ENCODE results near the gene NDP.

The NDP gene

DNA sequence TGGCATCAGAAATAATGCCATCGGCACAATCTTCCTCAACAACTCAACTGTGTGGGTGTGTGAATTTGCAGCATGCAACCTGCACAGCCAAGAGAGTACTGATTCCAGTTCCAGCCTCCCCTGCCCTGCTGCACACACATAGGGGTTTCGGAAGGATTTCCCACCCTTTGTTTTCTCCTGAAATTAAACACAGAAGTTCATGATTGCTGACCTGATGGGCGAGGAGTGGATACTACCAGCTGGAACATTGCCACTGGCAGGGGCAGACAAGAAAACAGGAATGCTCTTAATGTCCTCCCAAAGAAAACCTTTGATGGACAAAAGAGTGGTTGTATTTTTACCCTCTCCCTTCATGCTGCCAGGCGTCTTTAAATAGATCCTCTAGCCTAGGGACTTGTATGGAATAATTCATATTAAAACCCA lies 4.8 kb downstream of the NDP start:
- ChIA-PET CTCF (interaction anchor here (0.5 to 0.6 kb wide), 4 partner anchors 10 to 275 kb away, joined by 3 to 5 read pairs (median 4); no protein-coding TSS in a partner anchor), POLR2A (ENCODE audit: low non-redundant PET) (no interaction called here)
- no peak overlapping the region for H3K27ac ChIP-seq
- TF ChIP-seq, protein P1, sequence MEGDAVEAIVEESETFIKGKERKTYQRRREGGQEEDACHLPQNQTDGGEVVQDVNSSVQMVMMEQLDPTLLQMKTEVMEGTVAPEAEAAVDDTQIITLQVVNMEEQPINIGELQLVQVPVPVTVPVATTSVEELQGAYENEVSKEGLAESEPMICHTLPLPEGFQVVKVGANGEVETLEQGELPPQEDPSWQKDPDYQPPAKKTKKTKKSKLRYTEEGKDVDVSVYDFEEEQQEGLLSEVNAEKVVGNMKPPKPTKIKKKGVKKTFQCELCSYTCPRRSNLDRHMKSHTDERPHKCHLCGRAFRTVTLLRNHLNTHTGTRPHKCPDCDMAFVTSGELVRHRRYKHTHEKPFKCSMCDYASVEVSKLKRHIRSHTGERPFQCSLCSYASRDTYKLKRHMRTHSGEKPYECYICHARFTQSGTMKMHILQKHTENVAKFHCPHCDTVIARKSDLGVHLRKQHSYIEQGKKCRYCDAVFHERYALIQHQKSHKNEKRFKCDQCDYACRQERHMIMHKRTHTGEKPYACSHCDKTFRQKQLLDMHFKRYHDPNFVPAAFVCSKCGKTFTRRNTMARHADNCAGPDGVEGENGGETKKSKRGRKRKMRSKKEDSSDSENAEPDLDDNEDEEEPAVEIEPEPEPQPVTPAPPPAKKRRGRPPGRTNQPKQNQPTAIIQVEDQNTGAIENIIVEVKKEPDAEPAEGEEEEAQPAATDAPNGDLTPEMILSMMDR (conservative IDR thresholded peaks at IDR 0.05; ENCODE audit: low read depth), result no peak
- no peak for DNase-seq (ENCODE audit: low spot score)

DNA sequence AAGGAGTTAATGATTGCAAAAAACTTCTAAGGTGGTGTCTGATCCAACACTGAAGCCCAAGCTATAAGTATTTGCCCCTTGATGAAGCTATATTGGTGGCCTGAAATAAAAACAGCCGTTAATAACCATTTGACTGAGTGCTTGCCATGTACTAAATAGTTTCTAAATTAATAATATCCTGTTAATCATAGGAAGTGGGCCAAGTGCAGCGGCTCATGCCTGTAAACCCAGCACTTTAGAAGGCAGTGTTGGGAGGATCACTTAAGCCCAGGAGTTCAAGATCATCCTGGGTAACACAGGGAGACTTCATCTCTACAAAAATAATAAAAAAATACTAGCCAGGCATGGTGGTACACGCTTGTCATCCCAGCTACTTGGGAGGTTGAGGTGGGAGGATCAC lies 8.3 kb downstream of the NDP start:
- DNase-seq (ENCODE audit: low spot score), result no peak
- no peak overlapping the region for H3K27ac ChIP-seq
- TF ChIP-seq, protein P1 (conservative IDR thresholded peaks at IDR 0.05; ENCODE audit: low read depth), result no peak
- POLR2A ChIA-PET (ENCODE audit: low non-redundant PET), result no interaction called here
- CTCF ChIA-PET, result no interaction called here

DNA sequence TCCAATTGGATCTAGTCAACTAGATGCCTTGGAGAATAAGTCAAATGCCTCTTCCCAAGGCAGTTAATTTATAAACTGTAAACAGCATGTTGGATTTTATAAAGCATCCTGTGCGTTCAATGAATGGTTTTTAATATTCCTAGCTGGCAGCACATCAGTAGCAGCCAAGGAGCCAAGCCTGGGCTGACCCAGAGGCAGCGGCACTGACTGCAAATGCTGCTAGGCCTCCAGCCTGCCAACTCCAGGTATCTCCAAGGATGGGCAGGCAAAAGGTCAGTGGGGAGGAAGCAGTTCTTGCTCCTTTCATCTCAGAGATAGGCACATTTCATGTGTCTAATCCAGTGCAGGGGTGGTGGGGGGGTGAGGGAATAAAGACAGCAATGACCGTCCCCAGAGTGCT lies 9.5 kb downstream of the NDP start:
- DNase-seq (ENCODE audit: low spot score), result no peak
- TF ChIP-seq, protein P1 (conservative IDR thresholded peaks at IDR 0.05; ENCODE audit: low read depth), result no peak
- POLR2A ChIA-PET (ENCODE audit: low non-redundant PET), result no interaction called here
- H3K27ac ChIP-seq, result no peak overlapping the region
- CTCF ChIA-PET, result no interaction called here

DNA sequence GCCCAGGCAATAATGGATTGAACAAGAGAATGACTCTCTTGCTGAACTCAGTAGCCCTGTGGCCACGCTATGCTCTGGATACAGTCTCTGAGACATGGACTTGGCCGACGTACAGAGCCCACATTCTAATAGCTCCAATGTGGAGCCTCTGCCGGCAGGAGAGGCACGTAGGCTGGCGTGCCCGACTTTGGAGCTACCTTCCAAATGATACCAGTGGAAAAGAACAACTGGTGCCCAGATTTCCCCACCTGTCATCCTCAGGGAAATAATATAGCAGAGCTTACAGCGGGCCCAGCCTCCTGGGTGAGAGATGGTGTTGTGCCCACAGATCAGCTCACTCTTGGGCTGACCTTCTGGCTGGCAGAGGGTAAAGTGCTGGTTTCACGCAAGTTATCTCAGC lies 10.6 kb downstream of the NDP start:
- ChIA-PET CTCF (no interaction called here), POLR2A (ENCODE audit: low non-redundant PET) (no interaction called here)
- no peak for DNase-seq (ENCODE audit: low spot score)
- TF ChIP-seq, protein P1 (conservative IDR thresholded peaks at IDR 0.05; ENCODE audit: low read depth), result no peak
- no peak overlapping the region for H3K27ac ChIP-seq

DNA sequence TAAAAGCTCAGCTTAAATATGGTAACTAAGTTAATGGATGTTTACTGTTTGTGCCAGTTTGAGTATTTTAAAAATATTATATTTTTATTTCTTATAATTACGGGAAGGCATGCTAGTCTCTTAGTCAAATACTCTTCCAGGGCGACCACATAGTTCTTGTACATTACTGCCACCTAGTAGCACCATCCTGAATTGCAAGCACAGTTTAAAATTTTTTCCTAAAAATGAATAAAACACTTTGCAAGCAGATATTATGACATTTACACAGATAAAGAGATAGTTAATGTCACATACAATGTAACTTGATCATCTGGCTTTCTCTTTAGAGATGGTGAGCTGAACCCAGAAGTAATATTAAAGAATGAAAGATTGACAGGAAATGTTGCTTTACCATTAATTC lies 11.5 kb downstream of the NDP start:
- ChIA-PET POLR2A (ENCODE audit: low non-redundant PET) (no interaction called here), CTCF (interaction anchor here (0.6 to 2.8 kb wide), 2 partner anchors 282 to 576 kb away, joined by 4 to 10 read pairs; no protein-coding TSS in a partner anchor)
- DNase-seq (ENCODE audit: low spot score), result no peak
- H3K27ac ChIP-seq, result no peak overlapping the region
- TF ChIP-seq, protein P1 (conservative IDR thresholded peaks at IDR 0.05; ENCODE audit: low read depth), result no peak

DNA sequence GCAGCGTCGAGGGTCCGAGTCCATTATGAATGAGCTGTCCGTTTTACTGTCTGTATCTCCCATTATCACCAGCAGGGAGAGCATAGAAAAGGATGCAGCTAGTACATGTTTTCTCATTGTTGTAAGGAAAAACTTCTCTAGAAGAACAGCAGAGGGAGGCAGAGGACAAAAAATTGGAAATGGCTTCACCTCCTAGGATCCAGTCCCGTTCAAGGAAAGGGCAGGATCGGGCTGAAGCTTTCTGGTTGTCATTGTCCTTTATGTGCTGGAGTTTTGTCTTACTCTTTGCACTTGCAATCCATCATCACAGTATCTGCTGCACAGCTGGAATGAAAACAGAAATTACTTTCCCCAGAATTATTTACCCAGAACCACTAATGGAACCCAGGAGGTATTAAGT lies 14.7 kb downstream of the NDP start:
- POLR2A ChIA-PET (ENCODE audit: low non-redundant PET), result no interaction called here
- CTCF ChIA-PET, result interaction anchor here (0.6 to 1.7 kb wide), 14 partner anchors 9 to 695 kb away, joined by 3 to 25 read pairs (median 4); no protein-coding TSS in a partner anchor
- peak; percentile 54 for DNase-seq (ENCODE audit: low spot score)
- no peak overlapping the region for H3K27ac ChIP-seq
- TF ChIP-seq, protein P1 (conservative IDR thresholded peaks at IDR 0.05; ENCODE audit: low read depth), result peak; percentile 65

Data from RWPE1 (cell line).